Astrocyte (in vitro differentiated cells and primary cell): Measurements from ENCODE around the gene CACNA1H. TPM values are rescaled to one million over a fixed set of nuclear protein-coding genes. Genes with fewer than 3 reads are reported as not detected.
"Not testable (repeated sequence)": the region's sequence is repeated elsewhere in the genome, so short reads cannot be mapped to it uniquely, and the experiment has no call there.

ENCODE experiments used
- DNase-seq: peaks from one replicate; pipeline ENCODE4 v3.0.0-alpha.2; 2010; ENCODE audit warnings: low read depth
- FAIRE-seq: peaks from 2 replicates; lab custom pipeline; 2011; peaks lifted over from hg19 to GRCh38; lab: Jason Lieb, UNC
- H2AFZ ChIP-seq: 2 replicates; pipeline ENCODE4 v1.6.0; 2012; ENCODE audit warnings: low read depth, low read length, inconsistent platforms
- H3K27ac ChIP-seq: 2 replicates; pipeline ENCODE4 v1.5.1; 2011; ENCODE audit warnings: low read depth, low read length, inconsistent platforms
- H3K27me3 ChIP-seq: 2 replicates; pipeline ENCODE4 v1.6.0; 2011; ENCODE audit warnings: low read length, inconsistent platforms; ENCODE audit not compliant: insufficient read depth
- H3K36me3 ChIP-seq: 2 replicates; pipeline ENCODE4 v1.5.1; 2011; ENCODE audit warnings: low read length, inconsistent platforms; ENCODE audit not compliant: insufficient read depth
- H3K4me1 ChIP-seq: 2 replicates; pipeline ENCODE4 v1.5.1; 2011; ENCODE audit warnings: low read length, inconsistent platforms; ENCODE audit not compliant: insufficient read depth
- H3K4me2 ChIP-seq: 2 replicates; pipeline ENCODE4 v1.6.0; 2012; ENCODE audit warnings: low read length, inconsistent platforms
- H3K4me3 ChIP-seq: 2 replicates; pipeline ENCODE4 v1.5.1; 2011; ENCODE audit warnings: low read depth, mild to moderate bottlenecking, low read length, inconsistent platforms; ENCODE audit not compliant: insufficient read depth
- H3K79me2 ChIP-seq: 2 replicates; pipeline ENCODE4 v1.6.0; 2012; ENCODE audit warnings: mild to moderate bottlenecking, low read length, inconsistent platforms; ENCODE audit not compliant: insufficient read depth
- H3K9ac ChIP-seq: 2 replicates; pipeline ENCODE4 v1.6.0; 2012; ENCODE audit warnings: mild to moderate bottlenecking, low read length, inconsistent platforms
- H3K9me3 ChIP-seq: 2 replicates; pipeline ENCODE4 v1.5.1; 2012; ENCODE audit warnings: low read depth, mild to moderate bottlenecking, low read length, inconsistent platforms; ENCODE audit not compliant: insufficient read depth
- H4K20me1 ChIP-seq: 2 replicates; pipeline ENCODE4 v1.6.0; 2012; ENCODE audit warnings: low read length, inconsistent platforms; ENCODE audit not compliant: insufficient read depth
- H3K27ac Mint-ChIP-seq: one replicate; pipeline ENCODE4 v1.8.0; 2021; ENCODE audit warnings: mild to moderate bottlenecking, mixed read lengths; ENCODE audit not compliant: unreplicated experiment
- H3K27me3 Mint-ChIP-seq: one replicate; pipeline ENCODE4 v1.8.0; 2021; ENCODE audit warnings: low read depth, mixed read lengths; ENCODE audit not compliant: unreplicated experiment
- H3K36me3 Mint-ChIP-seq: one replicate; pipeline ENCODE4 v1.8.0; 2021; ENCODE audit warnings: low read depth, mixed read lengths; ENCODE audit not compliant: unreplicated experiment
- H3K4me1 Mint-ChIP-seq: one replicate; pipeline ENCODE4 v1.8.0; 2021; ENCODE audit warnings: low read depth, mixed read lengths; ENCODE audit not compliant: unreplicated experiment
- H3K4me3 Mint-ChIP-seq: one replicate; pipeline ENCODE4 v1.8.0; 2021; ENCODE audit warnings: mild to moderate bottlenecking, moderate library complexity, mixed read lengths; ENCODE audit not compliant: unreplicated experiment
- H3K9me3 Mint-ChIP-seq: one replicate; pipeline ENCODE4 v1.8.0; 2021; ENCODE audit warnings: mild to moderate bottlenecking, mixed read lengths; ENCODE audit not compliant: unreplicated experiment
- EZH2 ChIP-seq: IDR thresholded peaks from 2 replicates; pipeline ENCODE4 v1.6.1; 2012; ENCODE audit warnings: mild to moderate bottlenecking, low read length, inconsistent platforms; ENCODE audit not compliant: insufficient read depth
- total RNA-seq: library from RNA; stranded (reverse); gene quantifications from 2 replicates; pipeline ENCODE4 v1.2.1, GENCODE V29; 2021
- TF ChIP-seq, protein P1 (sequence below): IDR thresholded peaks from 2 replicates; pipeline ENCODE4 v1.5.1; 2011; ENCODE audit warnings: low read depth, mild to moderate bottlenecking, inconsistent platforms, low read length, moderate library complexity; ENCODE audit not compliant: insufficient read depth

Gene CACNA1H
- total RNA-seq, 1 donor from 2014 or later = 21.7 TPM

DNA sequence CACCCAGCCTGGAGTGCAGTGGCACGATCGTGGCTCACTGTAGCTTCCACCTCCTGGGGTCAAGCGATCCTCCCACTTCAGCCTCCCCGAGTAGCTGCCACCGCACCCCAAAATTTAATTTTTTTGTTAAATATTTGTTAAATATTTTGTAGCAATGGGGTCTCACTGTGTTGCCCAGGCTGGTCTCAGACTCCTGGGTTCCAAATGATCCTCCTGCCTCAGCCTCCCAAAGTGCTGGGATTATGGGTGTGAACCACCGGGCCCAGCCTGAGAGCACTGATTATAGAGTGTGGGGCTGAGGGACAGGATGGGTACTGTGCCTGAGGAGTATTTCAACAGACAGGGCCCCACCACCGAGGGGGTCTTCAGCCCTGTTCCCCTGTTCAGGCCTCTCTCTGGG lies 36.5 kb downstream of the CACNA1H start:
- H3K9ac ChIP-seq = no peak overlapping the region
- no peak overlapping the region for H3K4me3 ChIP-seq
- no peaks in the 10 kb centered on the region for H3K4me1 Mint-ChIP-seq
- DNase-seq (no peak), FAIRE-seq (no peak)
- no peak overlapping the region for H3K27ac ChIP-seq
- TF ChIP-seq, protein P1, sequence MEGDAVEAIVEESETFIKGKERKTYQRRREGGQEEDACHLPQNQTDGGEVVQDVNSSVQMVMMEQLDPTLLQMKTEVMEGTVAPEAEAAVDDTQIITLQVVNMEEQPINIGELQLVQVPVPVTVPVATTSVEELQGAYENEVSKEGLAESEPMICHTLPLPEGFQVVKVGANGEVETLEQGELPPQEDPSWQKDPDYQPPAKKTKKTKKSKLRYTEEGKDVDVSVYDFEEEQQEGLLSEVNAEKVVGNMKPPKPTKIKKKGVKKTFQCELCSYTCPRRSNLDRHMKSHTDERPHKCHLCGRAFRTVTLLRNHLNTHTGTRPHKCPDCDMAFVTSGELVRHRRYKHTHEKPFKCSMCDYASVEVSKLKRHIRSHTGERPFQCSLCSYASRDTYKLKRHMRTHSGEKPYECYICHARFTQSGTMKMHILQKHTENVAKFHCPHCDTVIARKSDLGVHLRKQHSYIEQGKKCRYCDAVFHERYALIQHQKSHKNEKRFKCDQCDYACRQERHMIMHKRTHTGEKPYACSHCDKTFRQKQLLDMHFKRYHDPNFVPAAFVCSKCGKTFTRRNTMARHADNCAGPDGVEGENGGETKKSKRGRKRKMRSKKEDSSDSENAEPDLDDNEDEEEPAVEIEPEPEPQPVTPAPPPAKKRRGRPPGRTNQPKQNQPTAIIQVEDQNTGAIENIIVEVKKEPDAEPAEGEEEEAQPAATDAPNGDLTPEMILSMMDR = no peak
- no peak for TF ChIP-seq EZH2
- H3K27ac Mint-ChIP-seq = no peak overlapping the region
- H3K36me3 Mint-ChIP-seq = peaks cover 4% of the 10 kb centered on the region
- no peaks in the 10 kb centered on the region for H3K4me1 ChIP-seq
- no peaks in the 10 kb centered on the region for H3K9me3 ChIP-seq
- peaks cover 2% of the 10 kb centered on the region for H3K27me3 Mint-ChIP-seq
- no peak overlapping the region for H3K4me2 ChIP-seq
- peaks cover 58% of the 10 kb centered on the region for H4K20me1 ChIP-seq
- peaks cover 2% of the 10 kb centered on the region for H3K79me2 ChIP-seq
- no peak overlapping the region for H3K4me3 Mint-ChIP-seq
- no peaks in the 10 kb centered on the region for H3K27me3 ChIP-seq
- H2AFZ ChIP-seq = no peak overlapping the region
- H3K36me3 ChIP-seq = no peaks in the 10 kb centered on the region
- H3K9me3 Mint-ChIP-seq = peaks cover 2% of the 10 kb centered on the region

DNA sequence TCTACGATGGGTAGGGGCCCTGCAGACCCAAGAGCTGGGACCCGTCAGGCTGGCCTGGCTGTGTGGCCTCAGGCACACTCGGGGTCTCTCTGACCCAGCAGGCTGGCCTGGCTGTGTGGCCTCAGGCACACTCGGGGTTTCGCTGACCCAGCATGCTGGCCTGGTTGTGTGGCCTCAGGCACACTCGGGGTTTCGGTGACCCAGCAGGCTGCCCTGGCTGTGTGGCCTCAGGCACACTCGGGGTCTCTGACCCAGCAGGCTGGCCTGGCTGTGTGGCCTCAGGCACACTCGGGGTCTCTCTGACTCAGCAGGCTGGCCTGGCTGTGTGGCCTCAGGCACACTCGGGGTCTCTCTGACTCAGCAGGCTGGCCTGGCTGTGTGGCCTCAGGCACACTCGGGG lies 37.9 kb downstream of the CACNA1H start:
- not testable (repeated sequence) for FAIRE-seq, H3K27ac ChIP-seq, H3K9ac ChIP-seq, H3K27me3 ChIP-seq, H3K4me3 Mint-ChIP-seq, H3K79me2 ChIP-seq, H3K4me3 ChIP-seq, H3K27me3 Mint-ChIP-seq, H2AFZ ChIP-seq, H3K36me3 ChIP-seq, H3K4me1 ChIP-seq, DNase-seq, H3K9me3 ChIP-seq, H3K4me2 ChIP-seq, H3K27ac Mint-ChIP-seq, H3K4me1 Mint-ChIP-seq, H3K9me3 Mint-ChIP-seq, H3K36me3 Mint-ChIP-seq
- peaks cover 59% of the 10 kb centered on the region for H4K20me1 ChIP-seq

DNA sequence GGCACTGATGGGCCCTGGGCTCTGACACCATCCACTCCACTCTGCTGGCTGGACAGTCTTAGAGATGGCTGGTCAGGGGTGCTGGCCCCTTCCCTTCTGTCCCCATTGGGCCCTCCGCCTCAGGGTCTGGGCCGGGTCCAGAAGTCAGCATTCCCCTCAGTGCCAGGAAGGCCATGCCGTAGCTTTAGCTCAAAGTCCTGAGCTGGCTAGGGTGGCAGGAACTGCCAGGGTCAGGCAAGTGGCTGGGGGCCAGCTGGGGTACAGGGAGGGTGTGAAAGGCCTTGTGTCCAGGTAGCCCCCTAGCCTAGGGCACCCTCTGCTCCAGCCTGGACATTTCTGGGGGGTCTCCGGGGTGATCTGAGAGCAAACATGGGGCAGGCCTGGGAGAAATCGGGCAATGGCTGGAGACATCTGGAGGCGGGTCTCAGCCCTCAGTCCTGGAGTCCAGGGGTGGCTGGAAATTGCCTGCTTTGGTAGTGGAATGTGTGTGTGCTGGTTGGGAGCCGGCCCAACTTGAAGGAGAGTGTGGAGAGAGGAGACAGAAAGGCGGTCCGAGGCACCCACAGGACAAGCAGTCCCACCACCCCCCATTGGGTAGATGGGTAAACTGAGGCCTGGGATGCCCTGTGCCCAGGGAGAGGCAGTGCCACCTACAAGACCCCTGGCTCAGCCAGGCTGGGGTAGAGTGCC lies 39.6 kb downstream of the CACNA1H start:
- Histone ChIP-seq H3K79me2 (no peaks in the 10 kb centered on the region), H3K4me1 (peaks cover 2% of the 10 kb centered on the region), H3K36me3 (no peaks in the 10 kb centered on the region), H3K9me3 (no peaks in the 10 kb centered on the region), H3K9ac (no peak overlapping the region), H3K4me2 (no peak overlapping the region), H2AFZ (no peak overlapping the region), H3K4me3 (no peak overlapping the region), H3K27me3 (no peaks in the 10 kb centered on the region), H4K20me1 (peaks cover 64% of the 10 kb centered on the region), H3K27ac (no peak overlapping the region)
- no peak for FAIRE-seq
- no peaks in the 10 kb centered on the region for H3K9me3 Mint-ChIP-seq
- no peaks in the 10 kb centered on the region for H3K36me3 Mint-ChIP-seq
- no peak for TF ChIP-seq EZH2
- TF ChIP-seq, protein P1 = no peak
- no peaks in the 10 kb centered on the region for H3K4me1 Mint-ChIP-seq
- no peak overlapping the region for H3K4me3 Mint-ChIP-seq
- peaks cover 11% of the 10 kb centered on the region for H3K27me3 Mint-ChIP-seq
- no peak for DNase-seq
- H3K27ac Mint-ChIP-seq = peak overlapping the region; percentile 62
